ENCODE data around the gene CACNA1S.

CACNA1S gene

DNA sequence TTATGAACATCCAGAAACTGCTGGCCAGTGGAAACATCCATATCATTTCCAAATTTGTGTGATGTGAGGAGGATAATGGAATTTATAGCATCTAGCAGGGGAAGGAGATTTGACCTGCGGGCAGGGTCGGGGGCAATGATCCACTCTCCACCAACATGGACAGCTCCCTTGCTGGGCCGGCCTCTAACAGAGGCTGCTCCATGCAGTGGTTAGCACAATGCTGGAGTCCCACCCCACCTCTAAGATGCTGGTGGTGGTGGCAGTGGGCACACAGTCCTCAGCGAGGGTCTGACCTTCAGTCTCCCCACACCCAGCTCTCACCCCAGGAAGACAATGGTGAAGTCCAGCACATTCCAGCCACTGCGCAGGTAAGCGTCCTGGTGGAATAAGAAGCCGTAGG, 18.7 kb downstream of the CACNA1S start:
- DNase-seq, result no peak
- no peaks in the 10 kb centered on the region for H3K4me1 ChIP-seq (ENCODE audit: low read length)
- H3K27ac ChIP-seq (ENCODE audit: low read length), result no peak overlapping the region
- H3K27me3 ChIP-seq (replicated peaks; ENCODE audit: insufficient read depth, low read length), result no peaks in the 10 kb centered on the region
- H3F3A ChIP-seq (ENCODE audit: insufficient read depth, low read length), result no peaks in the 10 kb centered on the region
- no peak overlapping the region for H2AFZ ChIP-seq (ENCODE audit: low read length)
- no peak overlapping the region for H3K4me2 ChIP-seq (ENCODE audit: low read depth, low read length)
- no peaks in the 10 kb centered on the region for H3K36me3 ChIP-seq (replicated peaks; ENCODE audit: insufficient read depth, low read length)
- no peak overlapping the region for H3K4me3 ChIP-seq (ENCODE audit: low read length)
- no peak overlapping the region for H3K9ac ChIP-seq (ENCODE audit: low read length)
- H4K20me1 ChIP-seq (ENCODE audit: insufficient read depth, low read length), result no peaks in the 10 kb centered on the region
- H3K9me2 ChIP-seq (replicated peaks; ENCODE audit: insufficient read depth, low read length), result no peaks in the 10 kb centered on the region
- no peaks in the 10 kb centered on the region for H3K79me2 ChIP-seq (ENCODE audit: low read length)
- TF ChIP-seq EZH2 (optimal IDR thresholded peaks at IDR 0.05; ENCODE audit: low read depth, low read length) (no peak), EZH2phosphoT487 (IDR thresholded peaks at IDR 0.05; ENCODE audit: low read length) (no peak)
- TF ChIP-seq, protein P1, sequence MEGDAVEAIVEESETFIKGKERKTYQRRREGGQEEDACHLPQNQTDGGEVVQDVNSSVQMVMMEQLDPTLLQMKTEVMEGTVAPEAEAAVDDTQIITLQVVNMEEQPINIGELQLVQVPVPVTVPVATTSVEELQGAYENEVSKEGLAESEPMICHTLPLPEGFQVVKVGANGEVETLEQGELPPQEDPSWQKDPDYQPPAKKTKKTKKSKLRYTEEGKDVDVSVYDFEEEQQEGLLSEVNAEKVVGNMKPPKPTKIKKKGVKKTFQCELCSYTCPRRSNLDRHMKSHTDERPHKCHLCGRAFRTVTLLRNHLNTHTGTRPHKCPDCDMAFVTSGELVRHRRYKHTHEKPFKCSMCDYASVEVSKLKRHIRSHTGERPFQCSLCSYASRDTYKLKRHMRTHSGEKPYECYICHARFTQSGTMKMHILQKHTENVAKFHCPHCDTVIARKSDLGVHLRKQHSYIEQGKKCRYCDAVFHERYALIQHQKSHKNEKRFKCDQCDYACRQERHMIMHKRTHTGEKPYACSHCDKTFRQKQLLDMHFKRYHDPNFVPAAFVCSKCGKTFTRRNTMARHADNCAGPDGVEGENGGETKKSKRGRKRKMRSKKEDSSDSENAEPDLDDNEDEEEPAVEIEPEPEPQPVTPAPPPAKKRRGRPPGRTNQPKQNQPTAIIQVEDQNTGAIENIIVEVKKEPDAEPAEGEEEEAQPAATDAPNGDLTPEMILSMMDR (IDR thresholded peaks at IDR 0.05; ENCODE audit: low read length), result no peak
- no peaks in the 10 kb centered on the region for H3K9me3 ChIP-seq (replicated peaks; ENCODE audit: insufficient read depth, low read length)

DNA sequence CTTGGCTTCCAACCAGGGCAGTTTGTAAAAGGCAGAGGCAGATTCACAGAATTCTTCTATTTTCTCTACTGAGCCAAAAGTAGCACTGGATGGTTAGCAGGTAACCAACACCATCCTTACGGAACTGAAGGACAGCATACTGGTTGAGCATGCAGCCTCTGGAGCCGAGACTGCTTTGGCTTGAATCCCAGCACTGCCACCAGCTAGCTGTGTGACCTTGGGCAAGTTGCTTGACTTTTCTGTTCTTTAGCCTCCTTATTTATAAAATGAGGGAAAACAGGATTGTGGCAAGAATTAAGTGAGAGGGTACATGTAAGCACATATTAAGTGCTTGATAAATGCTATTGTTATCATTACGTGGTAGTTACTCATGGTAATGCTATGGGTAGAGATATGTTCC, 19.5 kb downstream of the CACNA1S start:
- Histone ChIP-seq H3K36me3 (replicated peaks; ENCODE audit: insufficient read depth, low read length) (no peaks in the 10 kb centered on the region), H3K27me3 (replicated peaks; ENCODE audit: insufficient read depth, low read length) (no peaks in the 10 kb centered on the region), H4K20me1 (ENCODE audit: insufficient read depth, low read length) (no peaks in the 10 kb centered on the region), H3K27ac (ENCODE audit: low read length) (no peak overlapping the region), H3K4me2 (ENCODE audit: low read depth, low read length) (no peak overlapping the region), H2AFZ (ENCODE audit: low read length) (no peak overlapping the region), H3F3A (ENCODE audit: insufficient read depth, low read length) (no peaks in the 10 kb centered on the region), H3K4me3 (ENCODE audit: low read length) (no peak overlapping the region), H3K4me1 (ENCODE audit: low read length) (no peaks in the 10 kb centered on the region), H3K9ac (ENCODE audit: low read length) (no peak overlapping the region), H3K9me3 (replicated peaks; ENCODE audit: insufficient read depth, low read length) (no peaks in the 10 kb centered on the region), H3K79me2 (ENCODE audit: low read length) (no peaks in the 10 kb centered on the region), H3K9me2 (replicated peaks; ENCODE audit: insufficient read depth, low read length) (no peaks in the 10 kb centered on the region)
- no peak for TF ChIP-seq EZH2phosphoT487 (IDR thresholded peaks at IDR 0.05; ENCODE audit: low read length)
- TF ChIP-seq, protein P1 (IDR thresholded peaks at IDR 0.05; ENCODE audit: low read length), result no peak
- no peak for TF ChIP-seq EZH2 (optimal IDR thresholded peaks at IDR 0.05; ENCODE audit: low read depth, low read length)
- DNase-seq, result no peak

DNA sequence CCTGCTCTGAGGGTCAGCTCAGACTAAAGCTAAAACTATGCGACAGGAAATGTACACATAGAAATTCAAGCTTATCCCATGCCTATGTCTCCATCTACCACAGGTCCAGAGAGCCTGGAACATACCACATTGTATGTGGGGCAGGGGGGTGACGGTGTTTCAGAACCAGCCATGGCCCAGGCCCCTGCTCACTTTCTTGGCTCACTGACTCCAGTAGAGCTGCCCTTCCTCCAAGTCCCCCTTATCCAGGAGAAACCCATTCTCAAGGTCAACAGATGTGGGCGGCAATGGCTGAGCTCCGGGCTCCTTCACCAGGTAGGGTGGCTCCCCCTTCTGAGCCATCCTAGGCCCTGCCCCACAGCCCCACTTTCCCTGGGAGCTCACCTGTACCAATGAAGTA, 21.0 kb downstream of the CACNA1S start:
- Histone ChIP-seq H3K4me2 (ENCODE audit: low read depth, low read length) (no peak overlapping the region), H4K20me1 (ENCODE audit: insufficient read depth, low read length) (no peaks in the 10 kb centered on the region), H3K4me3 (ENCODE audit: low read length) (no peak overlapping the region), H3K36me3 (replicated peaks; ENCODE audit: insufficient read depth, low read length) (no peaks in the 10 kb centered on the region), H3K9ac (ENCODE audit: low read length) (no peak overlapping the region), H3K9me2 (replicated peaks; ENCODE audit: insufficient read depth, low read length) (no peaks in the 10 kb centered on the region), H3K27ac (ENCODE audit: low read length) (no peak overlapping the region), H3K9me3 (replicated peaks; ENCODE audit: insufficient read depth, low read length) (no peaks in the 10 kb centered on the region), H3K79me2 (ENCODE audit: low read length) (no peaks in the 10 kb centered on the region), H2AFZ (ENCODE audit: low read length) (no peak overlapping the region), H3K27me3 (replicated peaks; ENCODE audit: insufficient read depth, low read length) (no peaks in the 10 kb centered on the region), H3F3A (ENCODE audit: insufficient read depth, low read length) (no peaks in the 10 kb centered on the region), H3K4me1 (ENCODE audit: low read length) (no peaks in the 10 kb centered on the region)
- TF ChIP-seq EZH2phosphoT487 (IDR thresholded peaks at IDR 0.05; ENCODE audit: low read length) (no peak), EZH2 (optimal IDR thresholded peaks at IDR 0.05; ENCODE audit: low read depth, low read length) (no peak)
- TF ChIP-seq, protein P1 (IDR thresholded peaks at IDR 0.05; ENCODE audit: low read length), result no peak
- DNase-seq, result no peak

Measured in MM.1S (cell line).